SHP77 (cell line): ENCODE results near the gene HERC2.
"Not testable (repeated sequence)": the region's sequence is repeated elsewhere in the genome, so short reads cannot be mapped to it uniquely, and the experiment has no call there.

Source experiments
- DNase-seq, 2 experiments: peaks; one replicate each; lab custom pipeline; 2025; lab: John Stamatoyannopoulos, UW

Gene HERC2

GRCh38 chr15:28129231-28129848 is 192.6 kb downstream of the HERC2 start:
- no peak for DNase-seq

GRCh38 chr15:28128031-28128430 is 193.9 kb downstream of the HERC2 start:
- no peak for DNase-seq

GRCh38 chr15:28127036-28127435 is 194.9 kb downstream of the HERC2 start:
- DNase-seq: no peak

- peak; percentile 9 to 55 for DNase-seq
Measured at GRCh38 chr15:28125673-28126651, 196.0 kb downstream of the HERC2 start.

GRCh38 chr15:28124841-28125240 is 197.1 kb downstream of the HERC2 start:
- no peak for DNase-seq

- DNase-seq: peak; percentile 53 to 65
Measured at GRCh38 chr15:28123408-28124023, 198.5 kb downstream of the HERC2 start.

GRCh38 chr15:28122038-28122949 is 199.7 kb downstream of the HERC2 start:
- no peak for DNase-seq

- not testable (repeated sequence) for DNase-seq
Measured at GRCh38 chr15:28121577-28121976, 200.4 kb downstream of the HERC2 start.

GRCh38 chr15:28120359-28120640 is 201.7 kb downstream of the HERC2 start:
- no peak for DNase-seq

GRCh38 chr15:28118531-28118930 is 203.4 kb downstream of the HERC2 start:
- no peak for DNase-seq

GRCh38 chr15:28118083-28118482 is 203.9 kb downstream of the HERC2 start:
- no peak for DNase-seq

- no peak for DNase-seq
Measured at GRCh38 chr15:28117432-28117990, 204.5 kb downstream of the HERC2 start.

GRCh38 chr15:28116521-28117431 is 205.2 kb downstream of the HERC2 start:
- no peak for DNase-seq

- no peak for DNase-seq
Measured at GRCh38 chr15:28115871-28116270, 206.1 kb downstream of the HERC2 start.

- no peak for DNase-seq
Measured at GRCh38 chr15:28114721-28115622, 207.0 kb downstream of the HERC2 start.

GRCh38 chr15:28114114-28114455 is 207.9 kb downstream of the HERC2 start:
- no peak for DNase-seq

GRCh38 chr15:28113394-28114113 is 208.4 kb downstream of the HERC2 start:
- no peak for DNase-seq

- DNase-seq: no peak
Measured at GRCh38 chr15:28112962-28113361, 209.0 kb downstream of the HERC2 start.
